ENCODE results near the gene KPNB1.
"Not testable (repeated sequence)": the region's sequence is repeated elsewhere in the genome, so short reads cannot be mapped to it uniquely, and the experiment has no call there.

The KPNB1 gene

GRCh38 chr17:47682727-47683126 lies 33.0 kb downstream of the KPNB1 start:
- FAIRE-seq = not testable (repeated sequence)

GRCh38 chr17:47684025-47684424 lies 34.3 kb downstream of the KPNB1 start:
- FAIRE-seq = no peak

- no peak for FAIRE-seq
Measured at GRCh38 chr17:47684535-47685193, 34.9 kb downstream of the KPNB1 start.

- no peak for FAIRE-seq
Measured at GRCh38 chr17:47685556-47686275, 36.0 kb downstream of the KPNB1 start.

- no peak for FAIRE-seq
Measured at GRCh38 chr17:47686276-47686635, 36.5 kb downstream of the KPNB1 start.

GRCh38 chr17:47686664-47687327 lies 37.1 kb downstream of the KPNB1 start:
- no peak for FAIRE-seq

GRCh38 chr17:47687328-47687690 lies 37.6 kb downstream of the KPNB1 start:
- FAIRE-seq = no peak

GRCh38 chr17:47687748-47688147 lies 38.0 kb downstream of the KPNB1 start:
- no peak for FAIRE-seq

- no peak for FAIRE-seq
Measured at GRCh38 chr17:47690121-47690520, 40.4 kb downstream of the KPNB1 start.

GRCh38 chr17:47692137-47692894 lies 42.6 kb downstream of the KPNB1 start:
- no peak for FAIRE-seq

GRCh38 chr17:47692895-47693730 lies 43.4 kb downstream of the KPNB1 start:
- FAIRE-seq = no peak

GRCh38 chr17:47693731-47694580 lies 44.2 kb downstream of the KPNB1 start, which contains the start of gene TBKBP1:
TSS of gene TBKBP1 (plus strand) at chr17:47694161. CDS start at chr17:47696113, 1,952 bp downstream.
- FAIRE-seq = no peak

GRCh38 chr17:47694581-47695428 lies 45.1 kb downstream of the KPNB1 start:
- no peak for FAIRE-seq

- no peak for FAIRE-seq
Measured at GRCh38 chr17:47695429-47696376, 46.0 kb downstream of the KPNB1 start.

- FAIRE-seq = no peak
Measured at GRCh38 chr17:47696717-47697642, 47.3 kb downstream of the KPNB1 start.

GRCh38 chr17:47697906-47698711 lies 48.4 kb downstream of the KPNB1 start:
- no peak for FAIRE-seq

All from colon (tissue), 2 donors.